NCI-H460 (cell line): ENCODE data around the gene MAPKAP1. TPM values are rescaled to one million over a fixed set of nuclear protein-coding genes. Genes with fewer than 3 reads are reported as not detected.

Experiments used
- DNase-seq: peaks from one replicate; pipeline ENCODE4 v3.0.0-alpha.2; 2016; ENCODE audit warnings: low read depth; ENCODE audit errors: extremely low read depth
- total RNA-seq: library from RNA; depleted of rRNA; stranded (reverse); fragments of >200 nt; shearing (Covaris generic); gene quantifications from 2 replicates; pipeline ENCODE4 v1.2.3, GENCODE V29; 2014

Gene MAPKAP1
- total RNA-seq, 1 experiment from 2014 or later: 72.9 TPM

- DNase-seq: no peak
Measured at GRCh38 chr9:125495172-125496119, 211.6 kb downstream of the MAPKAP1 start.

- DNase-seq: no peak
Measured at GRCh38 chr9:125494653-125494915, 212.4 kb downstream of the MAPKAP1 start.

DNA sequence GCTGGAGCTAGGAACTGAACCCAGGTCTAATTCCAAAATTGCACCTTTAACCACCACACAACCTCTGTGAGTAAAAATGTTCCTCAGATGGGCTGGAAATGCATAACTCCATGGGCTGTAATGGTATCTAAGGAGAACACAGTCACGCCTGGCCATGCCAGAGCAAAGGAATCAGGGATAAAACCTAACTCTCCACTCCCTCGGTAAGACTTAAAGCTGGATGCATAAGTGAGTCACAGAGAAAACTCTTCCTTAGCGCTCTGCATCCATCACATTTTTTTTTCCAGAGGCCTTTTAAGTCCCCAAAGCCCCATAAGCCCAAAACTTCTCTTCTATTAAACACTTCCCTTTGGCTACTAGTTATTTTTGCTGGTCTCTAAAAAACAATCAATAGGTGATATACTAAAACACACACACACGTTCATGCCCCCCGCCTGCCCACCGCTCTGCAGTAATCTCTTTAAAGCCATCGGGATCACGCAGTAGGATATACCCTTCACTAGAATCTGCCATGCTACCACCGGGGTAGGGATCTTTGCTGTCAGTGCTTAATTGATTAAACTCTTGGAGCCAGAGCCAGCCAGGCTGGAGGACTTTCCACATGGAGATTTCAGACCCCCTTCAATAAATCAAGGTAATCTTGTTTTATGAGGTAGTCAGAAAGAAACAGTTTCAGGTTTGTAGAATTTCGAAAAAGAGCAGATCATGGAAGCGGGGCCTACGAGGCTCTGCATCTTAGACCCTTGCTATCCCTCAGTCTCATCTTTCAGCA, 212.9 kb downstream of the MAPKAP1 start:
- no peak for DNase-seq

GRCh38 chr9:125493384-125493783, 213.6 kb downstream of the MAPKAP1 start:
- DNase-seq: no peak

- DNase-seq: no peak
Measured at GRCh38 chr9:125492719-125493118, 214.3 kb downstream of the MAPKAP1 start.

- no peak for DNase-seq
Measured at GRCh38 chr9:125487842-125488241, 219.2 kb downstream of the MAPKAP1 start.

GRCh38 chr9:125486576-125486975, 220.4 kb downstream of the MAPKAP1 start:
- DNase-seq: no peak

GRCh38 chr9:125486152-125486508, 220.9 kb downstream of the MAPKAP1 start:
- DNase-seq: no peak

DNA sequence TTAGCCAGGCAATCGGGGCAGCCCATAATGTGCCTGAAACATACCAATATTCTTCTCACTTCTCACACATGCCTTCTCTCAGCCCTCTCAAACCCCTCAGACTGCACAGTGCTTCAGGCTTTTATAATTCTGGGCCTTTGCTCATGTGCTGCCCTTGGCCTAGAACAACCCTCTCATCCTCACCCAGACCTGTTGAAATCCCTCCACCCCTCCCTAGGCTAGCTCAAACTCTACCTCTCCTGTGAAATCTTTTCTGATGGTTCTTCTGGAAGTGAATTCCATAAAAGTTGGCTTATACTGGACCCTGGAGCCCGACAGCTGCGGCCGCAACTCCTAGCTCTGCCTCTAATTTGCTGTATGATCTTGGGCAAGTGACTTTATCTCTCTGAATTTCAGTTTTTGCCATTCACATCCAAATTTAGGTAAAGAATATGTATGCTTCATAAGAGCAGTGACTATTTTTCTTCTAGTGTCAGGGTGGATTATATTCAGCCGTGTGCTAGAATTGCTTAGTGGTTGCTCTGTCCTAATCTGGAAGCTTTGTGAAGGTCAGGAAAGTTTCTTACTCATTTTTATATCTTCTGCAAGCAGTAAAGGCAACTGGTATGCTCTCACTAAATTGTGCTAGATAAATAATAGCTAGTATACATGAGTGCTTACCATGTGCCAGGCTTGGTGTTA, 221.4 kb downstream of the MAPKAP1 start:
- DNase-seq: no peak

- no peak for DNase-seq
Measured at GRCh38 chr9:125484350-125485282, 222.4 kb downstream of the MAPKAP1 start.

DNA sequence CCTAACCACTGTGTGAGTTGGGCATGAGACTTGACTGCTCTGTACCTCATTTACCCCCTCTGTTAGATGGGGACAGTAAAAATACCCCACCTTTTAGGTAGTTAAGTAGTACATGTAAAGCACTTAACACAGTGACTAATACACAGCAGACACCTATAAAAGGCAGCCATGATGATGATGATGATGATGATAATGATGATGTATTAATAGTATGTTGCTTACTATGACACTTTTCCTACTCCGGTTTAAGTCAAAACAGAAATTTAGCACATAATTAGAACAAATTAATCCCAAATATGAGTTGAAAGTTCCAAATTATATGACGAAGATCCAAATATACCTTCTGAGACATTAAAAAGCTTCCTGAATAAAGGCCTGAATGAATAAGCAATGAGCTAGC, 223.3 kb downstream of the MAPKAP1 start:
- no peak for DNase-seq

DNA sequence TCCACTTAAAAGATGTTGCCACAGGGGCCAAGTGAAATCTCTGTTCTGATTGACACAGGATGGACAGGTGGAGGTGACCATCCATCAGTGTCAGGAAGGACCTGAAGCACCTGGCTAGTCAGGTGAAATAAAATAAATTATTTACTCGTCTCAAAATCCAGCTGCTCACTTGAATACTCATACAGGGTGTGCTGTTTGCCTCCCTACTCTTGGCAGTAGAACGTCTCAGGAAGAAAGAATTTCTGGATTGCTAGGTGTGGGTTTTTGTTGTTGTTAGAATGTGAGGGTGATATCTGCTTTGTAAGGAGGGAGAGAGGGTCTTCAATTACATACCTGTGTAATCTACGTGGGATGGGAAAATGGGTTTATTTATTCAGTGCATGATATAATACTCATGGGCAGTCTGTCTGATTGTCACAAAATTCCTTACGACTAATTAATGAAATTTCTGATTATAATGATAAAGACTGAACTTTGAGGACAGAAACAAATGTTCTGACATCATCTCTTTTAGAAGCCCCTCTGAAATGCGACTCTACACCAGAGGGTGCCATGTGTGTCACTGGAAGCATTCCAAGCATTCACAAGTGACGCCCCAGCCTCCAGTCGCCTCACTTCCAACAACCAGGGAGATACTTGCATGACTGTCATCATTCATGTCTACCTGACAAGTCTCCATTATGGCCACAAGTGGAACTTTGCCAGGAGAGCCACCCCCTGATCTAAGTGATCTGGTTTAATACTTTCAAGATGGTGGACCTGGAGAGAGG, 227.0 kb downstream of the MAPKAP1 start:
- DNase-seq: no peak

GRCh38 chr9:125477089-125477544, 229.9 kb downstream of the MAPKAP1 start:
- no peak for DNase-seq

- no peak for DNase-seq
Measured at GRCh38 chr9:125476645-125477044, 230.4 kb downstream of the MAPKAP1 start.

DNA sequence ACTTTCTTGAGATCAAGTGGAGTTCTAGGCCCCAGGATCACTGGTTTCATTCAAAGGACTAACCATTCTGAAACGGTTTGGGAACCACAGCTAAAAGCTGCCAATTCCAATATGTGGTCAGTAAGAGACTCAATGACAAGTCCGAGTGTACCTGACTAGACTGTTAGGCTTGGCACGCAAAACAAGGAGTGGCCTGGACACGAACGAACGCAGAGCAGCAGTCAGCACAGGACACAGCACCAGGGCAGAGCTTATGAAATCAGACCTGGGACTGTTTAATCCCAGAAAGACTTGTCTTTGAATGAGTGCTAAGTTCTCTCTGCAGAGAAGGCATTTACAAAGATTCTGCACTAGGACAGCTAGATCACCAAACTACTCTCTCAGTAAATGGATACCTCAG, 231.6 kb downstream of the MAPKAP1 start:
- no peak for DNase-seq

DNA sequence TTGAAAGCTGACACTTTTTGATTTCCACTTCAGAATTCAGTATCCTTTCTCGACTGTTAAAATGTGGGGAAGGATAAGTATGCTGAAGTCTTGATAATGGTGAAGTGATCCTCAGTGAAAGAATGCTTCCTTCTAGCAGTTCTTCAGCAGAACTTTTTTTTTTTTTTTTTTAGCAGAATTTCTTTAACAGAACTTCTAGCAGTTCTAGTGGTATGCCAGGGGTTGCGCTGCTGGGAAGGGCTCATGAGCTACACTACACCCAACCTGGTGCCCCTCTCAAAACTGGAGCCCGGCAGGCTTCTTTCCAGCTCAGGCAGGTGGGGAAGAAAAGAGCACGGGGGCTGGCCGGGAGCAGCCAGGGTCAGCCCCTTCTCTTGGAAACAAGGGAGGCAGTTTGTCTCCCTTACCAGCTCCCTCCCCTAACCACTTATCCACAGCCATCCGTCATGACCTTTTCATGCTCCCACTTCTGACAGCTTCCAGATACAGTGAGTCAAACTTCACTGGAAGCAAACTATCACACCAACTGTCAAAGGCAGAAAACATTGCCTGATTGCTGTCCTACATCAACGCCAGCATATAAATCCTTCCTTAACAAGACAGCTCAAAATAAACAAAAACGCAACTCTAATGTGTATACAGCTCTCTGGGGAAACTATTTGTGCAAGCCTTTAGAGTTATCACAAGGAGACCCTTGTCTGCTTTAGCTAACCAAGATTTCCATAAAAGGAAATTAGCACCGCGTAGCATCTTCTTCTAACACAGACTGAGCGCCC, 233.9 kb downstream of the MAPKAP1 start:
- DNase-seq: peak; percentile 83

- DNase-seq: no peak
Measured at GRCh38 chr9:125472562-125472925, 234.5 kb downstream of the MAPKAP1 start.

DNA sequence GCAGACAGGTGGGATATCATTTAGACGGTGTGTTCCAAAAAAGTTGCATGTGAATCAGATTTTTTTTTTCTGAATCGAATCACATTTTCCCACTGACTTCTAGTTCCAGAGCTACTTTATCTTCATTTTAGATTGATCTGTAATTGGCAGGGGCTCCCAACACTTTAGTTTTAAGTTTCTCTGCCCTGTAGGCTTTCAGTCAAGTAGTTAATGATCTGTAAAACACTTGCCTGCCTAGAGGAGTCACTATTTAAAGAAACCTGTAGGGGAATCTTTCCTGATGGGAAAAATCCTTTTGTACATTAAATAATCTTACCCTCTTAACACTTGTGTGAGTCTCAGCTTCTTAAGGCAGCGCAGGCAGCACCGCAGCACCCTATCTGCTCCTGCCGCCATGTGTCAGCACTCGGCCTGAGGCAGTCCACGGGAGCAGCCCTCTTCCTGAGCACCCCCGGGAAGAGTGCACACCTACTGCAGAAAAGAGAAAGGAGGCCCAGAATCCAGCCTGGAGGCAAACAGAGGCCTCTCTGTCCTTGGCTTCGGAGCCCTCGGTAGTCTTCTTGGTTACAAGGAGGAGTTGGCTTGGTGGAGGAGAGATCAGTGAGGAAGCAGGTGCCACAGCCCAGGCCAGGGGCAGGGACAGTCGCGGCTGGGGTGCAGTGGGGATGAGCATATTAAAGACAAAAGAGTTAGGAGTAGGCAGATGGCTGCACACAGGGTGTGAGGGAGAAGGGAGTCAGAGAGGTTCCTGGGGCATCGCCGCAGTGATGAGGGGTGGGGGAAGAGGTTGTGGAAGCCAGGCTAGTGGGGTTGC, 236.0 kb downstream of the MAPKAP1 start:
- DNase-seq: no peak
